Activated CD4-positive, alpha-beta memory T cell treated with anti-CD3 and anti-CD28 coated beads for 36 hours (primary cell): ENCODE results near the gene C1QTNF1. TPM values are rescaled to one million over a fixed set of nuclear protein-coding genes. Genes with fewer than 3 reads are reported as not detected.
"Not testable (repeated sequence)": the region's sequence is repeated elsewhere in the genome, so short reads cannot be mapped to it uniquely, and the experiment has no call there.

Source experiments
- CTCF ChIA-PET: fragments of 350-600 bp; sonication (Branson Sonifier 250); formaldehyde crosslinking; loops from one replicate; lab custom pipeline; 2021; ENCODE audit warnings: antibody characterized with exemption, inconsistent platforms; lab: Charles Lee
- POLR2A ChIA-PET: fragments of 350-600 bp; sonication (Branson Sonifier 250); formaldehyde crosslinking; loops from one replicate; lab custom pipeline; 2021; ENCODE audit warnings: antibody characterized with exemption; lab: Charles Lee
- DNase-seq: peaks from one replicate; pipeline ENCODE4 v3.0.0-alpha.2; 2020
- H3K27ac Mint-ChIP-seq: one replicate; pipeline ENCODE4 v1.8.0; 2021; ENCODE audit warnings: mixed read lengths
- H3K27me3 Mint-ChIP-seq: one replicate; pipeline ENCODE4 v1.8.0; 2021; ENCODE audit warnings: mixed read lengths
- H3K36me3 Mint-ChIP-seq: one replicate; pipeline ENCODE4 v1.8.0; 2021; ENCODE audit warnings: mixed read lengths
- H3K4me1 Mint-ChIP-seq: one replicate; pipeline ENCODE4 v1.8.0; 2021; ENCODE audit warnings: low read depth, mixed read lengths
- H3K4me3 Mint-ChIP-seq: one replicate; pipeline ENCODE4 v1.8.0; 2021; ENCODE audit warnings: mild to moderate bottlenecking, mixed read lengths
- H3K9me3 Mint-ChIP-seq: one replicate; pipeline ENCODE4 v1.8.0; 2021; ENCODE audit warnings: mixed read lengths
- intact Hi-C: fragments of 100-400 bp; cut with micrococcal nuclease; formaldehyde crosslinking; loops from one replicate; pipeline ENCODE4 v1.15.1; 2023
- total RNA-seq, 2 experiments: library from RNA; stranded (reverse); gene quantifications; one replicate each; pipeline ENCODE4 v1.2.3, GENCODE V29; 2021

C1QTNF1 gene
- total RNA-seq, 2 experiments from 2014 or later = 0.31 to 0.38 TPM

GRCh38 chr17:79010304-79010646 is 13.7 kb upstream of the C1QTNF1 start:
- POLR2A ChIA-PET = interaction anchor here (0.5 to 1.0 kb wide), 2 partner anchors 15 to 34 kb away, joined by 4 read pairs; no protein-coding TSS in a partner anchor
- Mint-ChIP-seq H3K4me3 (peak overlapping the region; percentile 84), H3K27ac (peak overlapping the region; percentile 89), H3K36me3 (peaks cover 6% of the 10 kb centered on the region), H3K27me3 (no peaks in the 10 kb centered on the region), H3K4me1 (peaks cover 41% of the 10 kb centered on the region), H3K9me3 (peaks cover 2% of the 10 kb centered on the region)
- intact Hi-C loops = no loop called here
- CTCF ChIA-PET = interaction anchor here (0.6 kb wide), 1 partner anchor 765 kb away, joined by 3 read pairs; no protein-coding TSS in a partner anchor
- no peak for DNase-seq

GRCh38 chr17:79011451-79012147 is 12.4 kb upstream of the C1QTNF1 start:
- intact Hi-C loops = no loop called here
- Mint-ChIP-seq H3K27ac (no peak overlapping the region), H3K27me3 (peaks cover 1% of the 10 kb centered on the region), H3K9me3 (peaks cover 4% of the 10 kb centered on the region), H3K36me3 (peaks cover 6% of the 10 kb centered on the region), H3K4me3 (no peak overlapping the region), H3K4me1 (peaks cover 28% of the 10 kb centered on the region)
- ChIA-PET POLR2A (no interaction called here), CTCF (no interaction called here)
- no peak for DNase-seq

GRCh38 chr17:79012563-79013134 is 11.3 kb upstream of the C1QTNF1 start:
- intact Hi-C loops = no loop called here
- Mint-ChIP-seq H3K27me3 (peaks cover 3% of the 10 kb centered on the region), H3K9me3 (peaks cover 4% of the 10 kb centered on the region), H3K27ac (no peak overlapping the region), H3K36me3 (peaks cover 6% of the 10 kb centered on the region), H3K4me3 (no peak overlapping the region), H3K4me1 (peaks cover 18% of the 10 kb centered on the region)
- DNase-seq = no peak
- ChIA-PET CTCF (interaction anchor here (1.2 kb wide), 1 partner anchor 33 kb away, joined by 3 read pairs; no protein-coding TSS in a partner anchor), POLR2A (no interaction called here)

- no peak overlapping the region for H3K27ac Mint-ChIP-seq
- DNase-seq = no peak
- H3K9me3 Mint-ChIP-seq = peaks cover 4% of the 10 kb centered on the region
- H3K27me3 Mint-ChIP-seq = peaks cover 5% of the 10 kb centered on the region
- peaks cover 6% of the 10 kb centered on the region for H3K4me1 Mint-ChIP-seq
- H3K4me3 Mint-ChIP-seq = no peak overlapping the region
- CTCF ChIA-PET = interaction anchor here (1.5 kb wide), 1 partner anchor 387 kb away, joined by 3 read pairs; no protein-coding TSS in a partner anchor
- H3K36me3 Mint-ChIP-seq = no peaks in the 10 kb centered on the region
- POLR2A ChIA-PET = no interaction called here
- intact Hi-C loops = no loop called here
These were observed 9.7 kb upstream of the C1QTNF1 start for GRCh38 chr17:79014158-79014758.

GRCh38 chr17:79017546-79018369 is 6.2 kb upstream of the C1QTNF1 start:
- ChIA-PET POLR2A (no interaction called here), CTCF (interaction anchor here (1.6 kb wide), 1 partner anchor 24 kb away, joined by 8 read pairs; no protein-coding TSS in a partner anchor)
- no peak for DNase-seq
- Mint-ChIP-seq H3K4me3 (no peak overlapping the region), H3K36me3 (no peaks in the 10 kb centered on the region), H3K27ac (no peak overlapping the region), H3K4me1 (no peaks in the 10 kb centered on the region), H3K9me3 (peaks cover 4% of the 10 kb centered on the region), H3K27me3 (peaks cover 6% of the 10 kb centered on the region)
- intact Hi-C loops = no loop called here

- POLR2A ChIA-PET = no interaction called here
- H3K9me3 Mint-ChIP-seq = peaks cover 4% of the 10 kb centered on the region
These were observed 5.6 kb upstream of the C1QTNF1 start for GRCh38 chr17:79018370-79018695.

GRCh38 chr17:79019261-79019631 is 4.7 kb upstream of the C1QTNF1 start:
- intact Hi-C loops = loop anchor here (1.0 kb wide), 1 partner anchor 23 kb away; no protein-coding TSS in a partner anchor
- Mint-ChIP-seq H3K4me1 (peaks cover 5% of the 10 kb centered on the region), H3K36me3 (no peaks in the 10 kb centered on the region), H3K27ac (no peak overlapping the region), H3K9me3 (peaks cover 2% of the 10 kb centered on the region), H3K27me3 (peaks cover 15% of the 10 kb centered on the region), H3K4me3 (no peak overlapping the region)
- DNase-seq = no peak
- ChIA-PET CTCF (interaction anchor here (0.6 to 2.8 kb wide), 4 partner anchors 23 to 112 kb away, joined by 3 to 9 read pairs (median 6); no protein-coding TSS in a partner anchor), POLR2A (no interaction called here)

More at GRCh38 chr17:79018370-79018695, 5.6 kb upstream of the C1QTNF1 start:
- Mint-ChIP-seq H3K27ac (no peak overlapping the region), H3K27me3 (peaks cover 9% of the 10 kb centered on the region), H3K4me1 (no peaks in the 10 kb centered on the region), H3K4me3 (no peak overlapping the region), H3K36me3 (no peaks in the 10 kb centered on the region)
- intact Hi-C loops = no loop called here
- DNase-seq = no peak
- CTCF ChIA-PET = interaction anchor here (1.6 kb wide), 1 partner anchor 24 kb away, joined by 8 read pairs; no protein-coding TSS in a partner anchor

GRCh38 chr17:79019632-79020584 is 4.1 kb upstream of the C1QTNF1 start:
- H3K36me3 Mint-ChIP-seq = no peaks in the 10 kb centered on the region
- ChIA-PET POLR2A (interaction anchor here (0.8 kb wide), 1 partner anchor 21 kb away, joined by 3 read pairs; no protein-coding TSS in a partner anchor), CTCF (interaction anchor here (0.6 to 3.8 kb wide), 6 partner anchors 22 to 112 kb away, joined by 3 to 32 read pairs (median 6); no protein-coding TSS in a partner anchor)
- no peak overlapping the region for H3K27ac Mint-ChIP-seq
- H3K27me3 Mint-ChIP-seq = peaks cover 18% of the 10 kb centered on the region
- H3K4me3 Mint-ChIP-seq = no peak overlapping the region
- H3K9me3 Mint-ChIP-seq = peaks cover 2% of the 10 kb centered on the region
- peaks cover 8% of the 10 kb centered on the region for H3K4me1 Mint-ChIP-seq
- peak; percentile 58 for DNase-seq
- intact Hi-C loops = loop anchor here (1.0 kb wide), 1 partner anchor 22 kb away; no protein-coding TSS in a partner anchor

GRCh38 chr17:79020631-79021301 is 3.2 kb upstream of the C1QTNF1 start:
- no peak for DNase-seq
- Mint-ChIP-seq H3K9me3 (peaks cover under 1% of the 10 kb centered on the region), H3K4me3 (no peak overlapping the region), H3K27me3 (peaks cover 23% of the 10 kb centered on the region), H3K27ac (no peak overlapping the region), H3K36me3 (no peaks in the 10 kb centered on the region), H3K4me1 (peaks cover 8% of the 10 kb centered on the region)
- ChIA-PET CTCF (interaction anchor here (0.9 to 3.8 kb wide), 4 partner anchors 21 to 64 kb away, joined by 3 to 32 read pairs (median 6); no protein-coding TSS in a partner anchor), POLR2A (interaction anchor here (0.8 kb wide), 1 partner anchor 20 kb away, joined by 3 read pairs; no protein-coding TSS in a partner anchor)
- intact Hi-C loops = loop anchor here (1.0 kb wide), 1 partner anchor 46 kb away; no protein-coding TSS in a partner anchor

GRCh38 chr17:79021929-79022328 is 2.0 kb upstream of the C1QTNF1 start:
- POLR2A ChIA-PET, H3K36me3 Mint-ChIP-seq, DNase-seq, H3K4me1 Mint-ChIP-seq, H3K27ac Mint-ChIP-seq, H3K9me3 Mint-ChIP-seq, H3K4me3 Mint-ChIP-seq: not testable (repeated sequence)
- intact Hi-C loops = loop anchor here (1.0 kb wide), 1 partner anchor 44 kb away; no protein-coding TSS in a partner anchor
- CTCF ChIA-PET = interaction anchor here (3.8 kb wide), 1 partner anchor 20 kb away, joined by 32 read pairs; no protein-coding TSS in a partner anchor
- peaks cover 26% of the 10 kb centered on the region for H3K27me3 Mint-ChIP-seq
